PFSK-1 (cell line): Measurements from ENCODE around the gene ZBED4.

Experiments used
- FOXP2 ChIP-seq: optimal IDR thresholded peaks from 2 replicates; pipeline ENCODE3; 2011; ENCODE audit warnings: borderline replicate concordance, control low read depth, inconsistent platforms; ENCODE audit not compliant: insufficient read depth; ENCODE audit errors: extremely low read length, extremely low read depth
- POLR2AphosphoS5 ChIP-seq: IDR thresholded peaks from 2 replicates; pipeline ENCODE4 v1.6.1; 2012; ENCODE audit warnings: low read depth, mild to moderate bottlenecking, control low read depth, low read length, moderate library complexity
- REST ChIP-seq, 2 experiments: IDR thresholded peaks; 2 replicates each; pipeline versions ENCODE4 v1.6.1 to v1.8.0; 2011 to 2012; ENCODE audit warnings: low read depth in 2 of 2, low read length in 2 of 2, control low read depth in 1 of 2, inconsistent platforms in 1 of 2, mild to moderate bottlenecking in 1 of 2, moderate library complexity in 1 of 2; ENCODE audit not compliant: insufficient read depth in 1 of 2
- SIN3A ChIP-seq: IDR thresholded peaks from 2 replicates; pipeline ENCODE4 v1.6.1; 2012; ENCODE audit warnings: mild to moderate bottlenecking, low read length, moderate library complexity, borderline replicate concordance; ENCODE audit not compliant: insufficient read depth
- TAF1 ChIP-seq: IDR thresholded peaks from 2 replicates; pipeline ENCODE4 v1.6.1; 2012; ENCODE audit warnings: low read length, control low read depth, borderline replicate concordance; ENCODE audit not compliant: insufficient read depth

ZBED4 gene

GRCh38 chr22:49853981-49854831 lies 562 bp downstream of the ZBED4 start:
- TF ChIP-seq TAF1 = no peak
- TF ChIP-seq SIN3A = 0 out of 2 replicates have a peak, but pooled peaks have one; percentile 16

- TF ChIP-seq REST (IDR thresholded peaks at IDR 0.05; ENCODE audit: insufficient read depth in 1 of 2, low read depth in 2 of 2, low read length in 2 of 2) (no peak), TAF1 (no peak), POLR2AphosphoS5 (no peak), SIN3A (no peak), FOXP2 (no peak)
These were observed 1.7 kb downstream of the ZBED4 start for GRCh38 chr22:49855251-49855911.

- TF ChIP-seq REST (IDR thresholded peaks at IDR 0.05; ENCODE audit: insufficient read depth in 1 of 2, low read depth in 2 of 2, low read length in 2 of 2) = no peak
These were observed 2.7 kb downstream of the ZBED4 start for GRCh38 chr22:49856343-49856742.

- TF ChIP-seq SIN3A (no peak), FOXP2 (no peak), TAF1 (no peak), POLR2AphosphoS5 (no peak), REST (IDR thresholded peaks at IDR 0.05; ENCODE audit: insufficient read depth in 1 of 2, low read depth in 2 of 2, low read length in 2 of 2) (no peak)
These were observed 3.3 kb downstream of the ZBED4 start for GRCh38 chr22:49856766-49857618.

- TF ChIP-seq FOXP2 = no peak
- no peak for TF ChIP-seq REST (IDR thresholded peaks at IDR 0.05; ENCODE audit: insufficient read depth in 1 of 2, low read depth in 2 of 2, low read length in 2 of 2)
- no peak for TF ChIP-seq SIN3A
- TF ChIP-seq TAF1 = no peak
- no peak for TF ChIP-seq POLR2AphosphoS5
These were observed 5.2 kb downstream of the ZBED4 start for GRCh38 chr22:49858827-49859226.
